HCT116 (cell line): Measurements from ENCODE around the gene ACMSD. TPM values are rescaled to one million over a fixed set of nuclear protein-coding genes. Genes with fewer than 3 reads are reported as not detected.

Experiments used
- ATAC-seq: fragments of 200-7000 bp; cut with Tn5 transposase; 2 replicates; pipeline ENCODE4 v1.9.1; 2020; ENCODE audit warnings: mild to moderate bottlenecking, moderate library complexity
- BruUV-seq: library from RNA; stranded (reverse); fragments of 400-500 nt; replicated peaks from 2 replicates; lab custom pipeline; 2021; lab: Mats Ljungman, UMichigan
- CTCF ChIA-PET: fragments of 300-600 bp; sonication (Branson Sonifier 250); formaldehyde crosslinking; loops from one replicate; lab custom pipeline; 2021; ENCODE audit warnings: antibody characterized with exemption; lab: Charles Lee
- POLR2A ChIA-PET: fragments of 300-600, 350-600 bp; sonication (Branson Sonifier 250); formaldehyde crosslinking; loops from one replicate; lab custom pipeline; 2021; ENCODE audit warnings: antibody characterized with exemption; lab: Charles Lee
- RAD21 ChIA-PET, 2 experiments: fragments of 300-600 bp; sonication (Branson Sonifier 250); formaldehyde crosslinking; loops; one replicate each; lab custom pipeline; 2023; ENCODE audit warnings: low total read pairs in 2 of 2; ENCODE audit not compliant: uncharacterized antibody in 2 of 2, unreplicated experiment in 2 of 2, low non-redundant PET in 1 of 2; lab: Charles Lee
- DNase-seq: peaks from one replicate; pipeline ENCODE4 v3.0.0-alpha.2; 2010; ENCODE audit warnings: low read depth, low spot score
- H2AFZ ChIP-seq: fragments of 200-600 bp; shearing (Covaris generic), sonication (generic); 2 replicates; pipeline ENCODE4 v1.6.1; 2017; ENCODE audit warnings: low read depth, mixed run types, mixed read lengths, antibody characterized with exemption, low read length; ENCODE audit not compliant: poor library complexity, severe bottlenecking
- H3K27ac ChIP-seq: 2 replicates; pipeline ENCODE4 v1.5.1; 2012; ENCODE audit warnings: low read depth, low read length
- H3K27me3 ChIP-seq: fragments of 200-600 bp; sonication (generic); 2 replicates; pipeline ENCODE4 v1.6.1; 2016; ENCODE audit warnings: mixed run types, low read length, mixed read lengths; ENCODE audit not compliant: insufficient read depth
- H3K36me3 ChIP-seq, 2 experiments: fragments of 200-500 bp in 1 of 2; fragments of 200-600 bp in 1 of 2; sonication (Bioruptor generic) in 1 of 2; sonication (generic) in 1 of 2; 2 replicates each; pipeline versions ENCODE4 v1.5.1 to v1.6.1; 2014 to 2016; ENCODE audit warnings: low read length in 2 of 2, inconsistent platforms in 1 of 2, mixed read lengths in 1 of 2, mixed run types in 1 of 2; ENCODE audit not compliant: insufficient read depth in 2 of 2, control insufficient read depth in 1 of 2
- H3K4me1 ChIP-seq, 2 experiments: fragments of 200-600 bp in 1 of 2; sonication (generic) in 1 of 2; 2 replicates each; pipeline versions ENCODE4 v1.5.1 to v1.6.1; 2012 to 2017; ENCODE audit warnings: low read length in 2 of 2, inconsistent platforms in 1 of 2, mild to moderate bottlenecking in 1 of 2, mixed read lengths in 1 of 2, mixed run types in 1 of 2, moderate library complexity in 1 of 2; ENCODE audit not compliant: insufficient read depth in 2 of 2, control insufficient read depth in 1 of 2
- H3K4me2 ChIP-seq: fragments of 200-600 bp; sonication (generic); 2 replicates; pipeline ENCODE4 v1.6.1; 2017; ENCODE audit warnings: mixed run types, low read length, mixed read lengths
- H3K4me3 ChIP-seq, 2 experiments: fragments of 200-600 bp in 1 of 2; sonication (generic) in 1 of 2; replicated peaks in 1 of 2; 2 replicates each; pipeline ENCODE4 v1.5.1; 2011 to 2016; ENCODE audit warnings: low read length in 2 of 2, control low read depth in 1 of 2, low read depth in 1 of 2, mild to moderate bottlenecking in 1 of 2, mixed read lengths in 1 of 2, mixed run types in 1 of 2
- H3K79me2 ChIP-seq: fragments of 200-600 bp; sonication (generic); 2 replicates; pipeline ENCODE4 v1.6.1; 2017; ENCODE audit warnings: mild to moderate bottlenecking, mixed run types, low read length, moderate library complexity, mixed read lengths; ENCODE audit not compliant: insufficient read depth
- H3K9ac ChIP-seq: fragments of 200-600 bp; sonication (generic); 2 replicates; pipeline ENCODE4 v1.6.1; 2016; ENCODE audit warnings: low read length, mixed read lengths
- H3K9me2 ChIP-seq: fragments of 200-600 bp; sonication (generic), shearing (Covaris generic); 2 replicates; pipeline ENCODE4 v1.6.1; 2017; ENCODE audit warnings: mixed run types, mild to moderate bottlenecking, moderate library complexity; ENCODE audit not compliant: insufficient read depth
- H3K9me3 ChIP-seq, 2 experiments: fragments of 200-500 bp in 1 of 2; fragments of 200-600 bp in 1 of 2; sonication (Bioruptor generic) in 1 of 2; sonication (generic) in 1 of 2; 2 replicates each; pipeline ENCODE4 v1.6.1; 2014 to 2017; ENCODE audit warnings: low read length in 2 of 2, mixed read lengths in 2 of 2, inconsistent platforms in 1 of 2, low read depth in 1 of 2, mild to moderate bottlenecking in 1 of 2, mixed run types in 1 of 2, moderate library complexity in 1 of 2; ENCODE audit not compliant: control insufficient read depth in 1 of 2, insufficient read depth in 1 of 2
- H4K20me1 ChIP-seq: fragments of 200-600 bp; sonication (generic), shearing (Covaris generic); 2 replicates; pipeline ENCODE4 v1.6.1; 2017; ENCODE audit warnings: mixed run types, mild to moderate bottlenecking, moderate library complexity; ENCODE audit not compliant: insufficient read depth
- CTCF ChIP-seq, 3 experiments: fragments of 200-600 bp in 1 of 3; sonication (generic) in 1 of 3; IDR thresholded peaks in 2 of 3; conservative IDR thresholded peaks in 1 of 3; 2 replicates each; pipeline ENCODE4 v1.5.1; 2012 to 2017; ENCODE audit warnings: low read depth in 2 of 3, low read length in 2 of 3, antibody characterized with exemption in 1 of 3, borderline replicate concordance in 1 of 3, control low read depth in 1 of 3, mild to moderate bottlenecking in 1 of 3, mixed read lengths in 1 of 3, mixed run types in 1 of 3, moderate library complexity in 1 of 3; ENCODE audit not compliant: insufficient read depth in 1 of 3
- EGR1 ChIP-seq: IDR thresholded peaks from 2 replicates; pipeline ENCODE4 v1.6.1; 2012; ENCODE audit warnings: low read depth
- ELF1 ChIP-seq: IDR thresholded peaks from 2 replicates; pipeline ENCODE4 v1.6.1; 2012; ENCODE audit warnings: low read depth, borderline replicate concordance
- EZH2phosphoT487 ChIP-seq: fragments of 200-600 bp; IDR thresholded peaks from 2 replicates; pipeline ENCODE4 v1.6.1; 2018; ENCODE audit warnings: antibody characterized with exemption, borderline replicate concordance
- POLR2A ChIP-seq: IDR thresholded peaks from 2 replicates; pipeline ENCODE4 v1.7.0; 2011; ENCODE audit warnings: borderline replicate concordance; ENCODE audit not compliant: insufficient read depth, insufficient read length; ENCODE audit errors: extremely low read depth
- POLR2AphosphoS5 ChIP-seq: IDR thresholded peaks from 2 replicates; pipeline ENCODE4 v1.6.1; 2011; ENCODE audit warnings: mild to moderate bottlenecking, low read depth, low read length, moderate library complexity
- RAD21 ChIP-seq: IDR thresholded peaks from 2 replicates; pipeline ENCODE4 v1.6.1; 2012; ENCODE audit warnings: low read depth, mild to moderate bottlenecking
- REST ChIP-seq: IDR thresholded peaks from 2 replicates; pipeline ENCODE4 v1.6.1; 2012; ENCODE audit warnings: low read depth
- TCF7L2 ChIP-seq: IDR thresholded peaks from 2 replicates; pipeline ENCODE4 v1.7.0; 2011; ENCODE audit warnings: borderline replicate concordance, inconsistent platforms; ENCODE audit not compliant: insufficient read depth, insufficient read length; ENCODE audit errors: extremely low read depth
- ZFX ChIP-seq: fragments of 450-650 bp; IDR thresholded peaks from 2 replicates; pipeline ENCODE4 v1.6.1; 2017
- intact Hi-C: fragments of 100-400 bp; cut with micrococcal nuclease; formaldehyde crosslinking; loops from 2 replicates; pipeline ENCODE4 v1.10.0; 2022
- total RNA-seq: library from RNA; stranded (reverse); gene quantifications from one replicate; pipeline ENCODE4 v1.2.1, GENCODE V29; 2021; ENCODE audit not compliant: unreplicated experiment
- TF ChIP-seq, protein P1 (sequence below): IDR thresholded peaks from 2 replicates; pipeline ENCODE4 v1.6.1; 2012

Gene ACMSD
- total RNA-seq, 1 experiment from 2014 or later = not detected

DNA sequence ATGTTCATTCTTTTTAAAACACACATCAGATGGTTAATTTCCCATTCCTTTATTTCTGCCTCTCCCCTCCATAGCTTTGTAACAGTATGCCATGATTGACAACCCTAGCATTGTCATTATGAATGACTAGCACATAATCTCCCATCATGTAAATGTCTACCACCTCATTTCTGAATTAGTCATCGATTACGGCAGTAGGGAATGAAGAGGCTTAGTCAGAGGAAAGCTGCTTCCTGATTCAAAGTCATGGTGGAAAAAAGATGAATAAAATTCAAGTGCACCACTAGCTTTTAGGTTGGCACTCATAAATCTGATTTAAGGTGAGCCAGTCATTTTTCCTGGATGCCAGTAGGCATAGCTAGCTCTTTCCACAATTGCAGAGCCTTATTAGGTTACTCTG is 19.1 kb upstream of the ACMSD start (continued):
- no peak for TF ChIP-seq CTCF (IDR thresholded peaks at IDR 0.05 in 2 of 3, conservative IDR thresholded peaks at IDR 0.05 in 1 of 3; ENCODE audit: borderline replicate concordance in 1 of 3, insufficient read depth in 1 of 3, low read depth in 2 of 3, low read length in 2 of 3)
- TF ChIP-seq, protein P1, sequence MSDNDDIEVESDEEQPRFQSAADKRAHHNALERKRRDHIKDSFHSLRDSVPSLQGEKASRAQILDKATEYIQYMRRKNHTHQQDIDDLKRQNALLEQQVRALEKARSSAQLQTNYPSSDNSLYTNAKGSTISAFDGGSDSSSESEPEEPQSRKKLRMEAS = no peak

DNA sequence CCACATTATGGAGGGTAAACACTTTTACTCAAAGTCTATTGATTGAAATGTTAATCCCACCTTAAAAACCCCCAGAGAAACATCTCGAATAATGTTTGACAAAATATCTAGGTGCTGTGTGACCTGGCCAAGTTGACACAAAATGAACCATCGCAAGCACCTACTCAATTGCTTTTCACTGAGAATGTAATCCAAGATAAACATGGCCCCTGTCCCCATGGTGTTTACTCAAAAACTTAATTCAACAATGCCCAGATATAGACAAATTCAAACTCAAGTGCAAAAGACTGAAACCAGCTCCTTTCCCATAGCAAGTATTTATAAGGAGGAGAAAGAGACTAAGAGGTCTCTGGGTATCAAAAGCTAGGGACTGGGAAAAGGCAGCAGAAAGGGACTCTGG is 15.0 kb upstream of the ACMSD start:
- Histone ChIP-seq H3K27me3 (no peaks in the 10 kb centered on the region), H3K9me3 (no peaks in the 10 kb centered on the region), H3K4me2 (no peak overlapping the region), H4K20me1 (no peaks in the 10 kb centered on the region), H3K4me1 (peaks cover 2 to 14% of the 10 kb centered on the region in 2 experiments; a peak in 3 of 4 replicates), H3K36me3 (no peaks in the 10 kb centered on the region), H3K9ac (no peak overlapping the region), H3K4me3 (no peak overlapping the region), H3K9me2 (no peaks in the 10 kb centered on the region), H3K79me2 (no peaks in the 10 kb centered on the region), H3K27ac (no peak overlapping the region), H2AFZ (no peak overlapping the region)
- ChIA-PET RAD21 (no interaction called here), CTCF (no interaction called here), POLR2A (no interaction called here)
- no peak for DNase-seq
- intact Hi-C loops = no loop called here
- no peak for TF ChIP-seq POLR2A
- no peak for TF ChIP-seq EGR1
- no peak for TF ChIP-seq TCF7L2
- no peak for TF ChIP-seq REST
- TF ChIP-seq EZH2phosphoT487 = no peak
- TF ChIP-seq ELF1 = no peak
- no peak for TF ChIP-seq ZFX
- no peak for TF ChIP-seq CTCF (IDR thresholded peaks at IDR 0.05 in 2 of 3, conservative IDR thresholded peaks at IDR 0.05 in 1 of 3; ENCODE audit: borderline replicate concordance in 1 of 3, insufficient read depth in 1 of 3, low read depth in 2 of 3, low read length in 2 of 3)
- TF ChIP-seq RAD21 = no peak
- TF ChIP-seq POLR2AphosphoS5 = no peak
- BruUV-seq = no TSS peak
- no peak for ATAC-seq
